Measurements from ENCODE around the gene CHST9.

- TF ChIP-seq NR2C2 (CRISPR knock-in tag; IDR thresholded peaks at IDR 0.05) (no peak), NFYB (CRISPR knock-in tag; conservative IDR thresholded peaks at IDR 0.05; ENCODE audit: low read depth) (no peak), CTCF (IDR thresholded peaks at IDR 0.05) (no peak), SMAD3 (CRISPR knock-in tag; IDR thresholded peaks at IDR 0.05; ENCODE audit: borderline replicate concordance) (no peak), SMAD4 (CRISPR knock-in tag; IDR thresholded peaks at IDR 0.05) (no peak), SP1 (CRISPR knock-in tag; conservative IDR thresholded peaks at IDR 0.05) (no peak), ZSCAN18 (CRISPR knock-in tag; IDR thresholded peaks at IDR 0.05) (no peak), E2F5 (CRISPR knock-in tag; IDR thresholded peaks at IDR 0.05) (no peak), ZNF121 (CRISPR knock-in tag; IDR thresholded peaks at IDR 0.05) (no peak)
Observed at GRCh38 chr18:27010784-27011183, 174.3 kb downstream of the CHST9 start.

All from WTC11 (cell line).